Measurements from ENCODE around the gene SHC3. TPM values are rescaled to one million over a fixed set of nuclear protein-coding genes. Genes with fewer than 3 reads are reported as not detected.
A peak's percentile ranks its signal among the peaks of the same experiment; 100 is the strongest.

The SHC3 gene
- total RNA-seq, 1 donor from 2014 or later: 17.7 TPM

DNA sequence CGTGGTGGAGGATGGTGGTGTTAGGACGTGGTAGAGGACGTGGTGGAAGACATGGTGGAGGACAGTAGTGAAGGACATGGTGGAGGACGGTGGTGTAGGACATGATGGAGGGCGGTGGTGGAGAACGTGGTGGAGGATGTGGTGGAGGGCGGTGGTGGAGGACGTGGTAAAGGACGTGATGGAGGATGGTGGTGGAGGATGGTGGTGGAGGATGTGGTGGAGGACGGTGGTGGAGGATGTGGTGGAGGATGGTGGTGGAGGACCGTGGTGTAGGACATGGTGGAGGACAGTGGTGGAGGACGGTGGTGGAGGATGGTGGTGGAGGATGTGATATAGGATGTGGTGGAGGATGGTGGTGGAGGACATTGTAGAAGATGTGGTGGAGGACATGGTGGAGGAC is 119.7 kb downstream of the SHC3 start:
- no peak overlapping the region for H3K4me3 Mint-ChIP-seq
- H3K36me3 Mint-ChIP-seq (ENCODE audit: low read depth): peaks cover 8% of the 10 kb centered on the region
- H3K9me3 Mint-ChIP-seq: no peaks in the 10 kb centered on the region
- DNase-seq (ENCODE audit: low read depth, low spot score): no peak
- H3K4me1 Mint-ChIP-seq: no peaks in the 10 kb centered on the region
- H3K27me3 Mint-ChIP-seq (ENCODE audit: low read depth): no peaks in the 10 kb centered on the region
- TF ChIP-seq, protein P1, sequence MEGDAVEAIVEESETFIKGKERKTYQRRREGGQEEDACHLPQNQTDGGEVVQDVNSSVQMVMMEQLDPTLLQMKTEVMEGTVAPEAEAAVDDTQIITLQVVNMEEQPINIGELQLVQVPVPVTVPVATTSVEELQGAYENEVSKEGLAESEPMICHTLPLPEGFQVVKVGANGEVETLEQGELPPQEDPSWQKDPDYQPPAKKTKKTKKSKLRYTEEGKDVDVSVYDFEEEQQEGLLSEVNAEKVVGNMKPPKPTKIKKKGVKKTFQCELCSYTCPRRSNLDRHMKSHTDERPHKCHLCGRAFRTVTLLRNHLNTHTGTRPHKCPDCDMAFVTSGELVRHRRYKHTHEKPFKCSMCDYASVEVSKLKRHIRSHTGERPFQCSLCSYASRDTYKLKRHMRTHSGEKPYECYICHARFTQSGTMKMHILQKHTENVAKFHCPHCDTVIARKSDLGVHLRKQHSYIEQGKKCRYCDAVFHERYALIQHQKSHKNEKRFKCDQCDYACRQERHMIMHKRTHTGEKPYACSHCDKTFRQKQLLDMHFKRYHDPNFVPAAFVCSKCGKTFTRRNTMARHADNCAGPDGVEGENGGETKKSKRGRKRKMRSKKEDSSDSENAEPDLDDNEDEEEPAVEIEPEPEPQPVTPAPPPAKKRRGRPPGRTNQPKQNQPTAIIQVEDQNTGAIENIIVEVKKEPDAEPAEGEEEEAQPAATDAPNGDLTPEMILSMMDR (conservative IDR thresholded peaks at IDR 0.05): no peak
- H3K27ac Mint-ChIP-seq (ENCODE audit: unreplicated experiment): no peak overlapping the region

DNA sequence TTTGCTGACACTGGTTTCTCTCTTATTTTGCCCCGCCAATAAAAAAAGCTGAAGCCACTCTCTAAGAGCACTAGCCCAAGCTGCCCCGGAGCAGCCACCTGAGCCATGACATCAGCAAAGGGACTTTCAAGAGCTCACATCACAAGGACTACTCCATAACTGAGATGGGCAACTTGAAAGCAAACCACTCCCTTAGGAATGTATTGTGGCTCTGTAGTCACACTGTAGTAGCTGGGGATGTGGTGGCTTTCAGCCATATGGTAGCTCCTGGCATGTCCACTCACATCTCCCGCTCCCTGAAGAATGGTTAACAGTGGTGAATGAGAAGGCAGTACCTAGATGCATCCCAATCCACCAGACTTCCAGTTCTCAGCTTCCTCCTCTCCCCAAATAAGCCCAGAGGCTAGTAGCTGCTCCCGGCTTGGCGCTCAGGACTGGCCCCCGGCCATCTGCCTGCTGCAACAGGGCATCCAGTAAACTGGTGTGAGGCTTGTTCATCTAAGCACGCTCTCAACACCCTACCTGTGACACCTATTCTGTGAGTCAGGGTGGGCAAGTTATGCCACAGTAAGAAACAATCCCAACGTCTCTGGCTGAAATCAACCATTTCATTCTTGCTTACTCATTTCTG is 123.6 kb downstream of the SHC3 start:
- TF ChIP-seq, protein P1 (conservative IDR thresholded peaks at IDR 0.05): no peak
- DNase-seq (ENCODE audit: low read depth, low spot score): no peak
- Mint-ChIP-seq H3K27ac (ENCODE audit: unreplicated experiment) (no peak overlapping the region), H3K27me3 (ENCODE audit: low read depth) (no peaks in the 10 kb centered on the region), H3K4me1 (peaks cover 8% of the 10 kb centered on the region), H3K36me3 (ENCODE audit: low read depth) (peaks cover 5% of the 10 kb centered on the region), H3K4me3 (no peak overlapping the region), H3K9me3 (no peaks in the 10 kb centered on the region)

DNA sequence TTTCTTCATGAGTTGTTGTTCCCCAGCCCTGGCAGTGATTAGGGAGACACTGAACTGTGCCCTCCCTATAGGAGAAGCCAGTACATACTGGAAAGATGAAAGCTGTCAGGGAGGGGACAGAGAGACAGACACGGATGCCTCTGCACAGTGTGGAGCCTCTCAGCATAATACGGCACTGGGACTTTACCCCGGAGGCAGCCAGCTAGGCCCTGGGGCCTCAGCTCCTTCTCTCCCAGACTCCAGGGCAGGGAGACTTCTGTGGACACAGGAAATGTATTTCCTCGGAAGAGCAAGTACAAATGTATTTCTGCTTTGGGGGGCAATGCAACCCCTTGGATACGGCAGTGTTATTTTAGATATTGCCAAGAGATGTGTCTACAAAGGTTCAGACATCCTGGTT is 125.3 kb downstream of the SHC3 start:
- no peaks in the 10 kb centered on the region for H3K9me3 Mint-ChIP-seq
- TF ChIP-seq, protein P1 (conservative IDR thresholded peaks at IDR 0.05): no peak
- no peak overlapping the region for H3K4me3 Mint-ChIP-seq
- no peak for DNase-seq (ENCODE audit: low read depth, low spot score)
- no peaks in the 10 kb centered on the region for H3K27me3 Mint-ChIP-seq (ENCODE audit: low read depth)
- H3K27ac Mint-ChIP-seq (ENCODE audit: unreplicated experiment): no peak overlapping the region
- H3K4me1 Mint-ChIP-seq: peaks cover 8% of the 10 kb centered on the region
- H3K36me3 Mint-ChIP-seq (ENCODE audit: low read depth): peaks cover 9% of the 10 kb centered on the region

DNA sequence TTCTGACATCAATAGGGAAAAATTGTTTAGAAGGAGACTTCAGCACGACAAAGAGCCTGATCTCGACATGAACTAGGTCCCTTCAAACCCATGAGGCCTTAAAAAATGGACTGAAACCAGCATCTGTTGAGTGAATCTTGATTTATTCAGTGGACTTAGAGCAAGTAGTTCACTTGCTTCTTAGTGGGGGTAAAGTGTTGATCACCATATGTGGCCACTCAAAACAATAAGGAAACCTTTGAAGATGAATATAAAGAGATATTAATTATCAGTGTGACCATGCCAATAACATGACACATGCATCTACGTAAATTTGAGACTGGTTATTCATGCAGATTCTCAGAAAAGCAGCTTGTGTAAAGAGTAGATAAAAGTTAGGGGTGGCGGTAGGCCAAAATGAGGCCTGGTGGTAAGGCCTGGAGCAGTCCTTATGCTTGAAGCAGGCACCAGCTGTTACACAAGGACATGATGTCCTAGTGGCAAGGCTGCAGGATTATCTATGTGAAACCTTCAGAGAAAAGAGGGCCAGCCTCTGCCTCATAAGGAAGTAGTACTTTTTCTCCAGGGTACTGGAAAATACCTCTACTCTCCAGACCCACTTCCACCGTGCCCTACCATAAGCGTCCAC is 126.0 kb downstream of the SHC3 start:
- DNase-seq (ENCODE audit: low read depth, low spot score): no peak
- peak overlapping the region; percentile 12 for H3K27ac Mint-ChIP-seq (ENCODE audit: unreplicated experiment)
- no peaks in the 10 kb centered on the region for H3K9me3 Mint-ChIP-seq
- H3K36me3 Mint-ChIP-seq (ENCODE audit: low read depth): peaks cover 10% of the 10 kb centered on the region
- peaks cover 8% of the 10 kb centered on the region for H3K4me1 Mint-ChIP-seq
- TF ChIP-seq, protein P1 (conservative IDR thresholded peaks at IDR 0.05): no peak
- no peaks in the 10 kb centered on the region for H3K27me3 Mint-ChIP-seq (ENCODE audit: low read depth)
- no peak overlapping the region for H3K4me3 Mint-ChIP-seq

DNA sequence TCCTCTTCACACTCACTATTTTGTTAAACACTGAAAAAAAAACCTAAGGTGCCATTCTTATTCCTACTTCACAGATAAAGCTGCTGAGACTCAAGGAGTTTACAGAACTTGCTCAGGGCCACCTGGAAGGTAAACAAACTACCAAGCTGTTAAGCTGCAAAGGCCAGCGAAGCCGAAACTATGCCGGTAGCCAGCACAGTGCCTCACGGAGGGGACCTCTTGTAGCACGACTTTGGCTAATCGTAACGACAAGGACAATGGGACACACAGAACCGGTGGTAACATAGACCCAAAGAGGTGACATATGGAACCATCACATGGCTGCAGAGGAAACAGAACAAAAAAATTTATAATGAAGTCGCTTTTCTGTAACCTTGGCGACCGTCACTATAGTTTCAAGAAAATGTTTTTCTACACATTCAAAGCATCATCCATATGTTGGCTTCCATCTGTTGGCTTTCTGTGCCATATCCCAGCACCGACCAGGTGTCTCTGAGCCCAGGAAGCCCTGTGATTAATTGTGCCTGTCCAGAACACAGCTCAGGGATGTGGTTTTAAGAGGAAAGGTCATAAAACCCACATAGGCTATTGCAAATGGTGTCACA is 127.1 kb downstream of the SHC3 start:
- H3K27me3 Mint-ChIP-seq (ENCODE audit: low read depth): no peaks in the 10 kb centered on the region
- DNase-seq (ENCODE audit: low read depth, low spot score): no peak
- no peak overlapping the region for H3K27ac Mint-ChIP-seq (ENCODE audit: unreplicated experiment)
- no peaks in the 10 kb centered on the region for H3K9me3 Mint-ChIP-seq
- H3K4me1 Mint-ChIP-seq: peaks cover 8% of the 10 kb centered on the region
- no peak overlapping the region for H3K4me3 Mint-ChIP-seq
- TF ChIP-seq, protein P1 (conservative IDR thresholded peaks at IDR 0.05): no peak
- peaks cover 13% of the 10 kb centered on the region for H3K36me3 Mint-ChIP-seq (ENCODE audit: low read depth)

Measured in neural crest cell (in vitro differentiated cells).